GM18498 (cell line): ENCODE measurements around the gene UBE2Q1.

Experiments
- ATAC-seq: cut with Tn5 transposase; IDR thresholded peaks from one replicate; pipeline ENCODE4 v1.9.1; 2021; ENCODE audit warnings: mild to moderate bottlenecking, moderate library complexity; ENCODE audit not compliant: unreplicated experiment

The UBE2Q1 gene

DNA sequence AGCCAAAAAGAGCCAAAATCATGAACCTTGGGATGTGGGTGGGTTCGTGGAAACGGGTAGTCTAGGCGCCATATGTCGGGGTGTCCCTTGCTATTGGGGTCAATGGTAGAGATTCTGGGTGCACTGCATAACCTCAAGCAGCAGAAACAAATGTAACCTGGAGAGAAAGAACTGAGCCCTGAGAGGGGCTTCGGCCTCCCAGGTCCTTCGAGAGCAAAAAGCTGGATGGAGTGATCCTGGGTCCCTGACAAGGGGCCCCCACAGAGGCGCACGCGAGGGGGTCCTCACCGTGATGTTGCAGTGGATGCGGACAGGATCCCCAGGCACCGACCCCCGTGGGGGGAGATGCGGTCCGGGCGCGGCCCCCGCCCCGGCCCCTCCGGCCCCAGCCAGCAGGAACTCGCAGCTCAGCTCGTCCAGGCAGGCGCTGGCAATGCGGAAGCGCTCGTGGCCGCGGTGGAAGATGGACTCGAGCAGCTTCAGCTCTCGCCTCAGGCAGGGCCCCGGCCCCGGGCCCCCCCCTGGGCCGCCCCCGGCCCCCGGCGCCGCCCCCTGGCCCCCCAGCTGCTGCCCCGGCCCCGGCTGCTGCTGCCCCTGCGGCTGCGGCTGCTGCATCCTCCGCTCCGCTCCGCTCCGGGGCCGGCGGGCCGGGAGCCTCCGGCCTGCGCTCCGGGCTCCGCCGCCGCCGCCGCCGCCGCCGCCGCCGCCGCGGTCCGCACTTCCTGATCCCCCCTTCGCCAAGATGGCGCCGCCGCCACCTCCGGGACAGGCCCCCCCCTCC, at the start of gene UBE2Q1:
Gene UBE2Q1, minus strand, starts transcription at position 724 of the 781 bp plus-strand sequence. Its CDS starts 109 bp downstream, at position 615.
- peak; percentile 15 for ATAC-seq

DNA sequence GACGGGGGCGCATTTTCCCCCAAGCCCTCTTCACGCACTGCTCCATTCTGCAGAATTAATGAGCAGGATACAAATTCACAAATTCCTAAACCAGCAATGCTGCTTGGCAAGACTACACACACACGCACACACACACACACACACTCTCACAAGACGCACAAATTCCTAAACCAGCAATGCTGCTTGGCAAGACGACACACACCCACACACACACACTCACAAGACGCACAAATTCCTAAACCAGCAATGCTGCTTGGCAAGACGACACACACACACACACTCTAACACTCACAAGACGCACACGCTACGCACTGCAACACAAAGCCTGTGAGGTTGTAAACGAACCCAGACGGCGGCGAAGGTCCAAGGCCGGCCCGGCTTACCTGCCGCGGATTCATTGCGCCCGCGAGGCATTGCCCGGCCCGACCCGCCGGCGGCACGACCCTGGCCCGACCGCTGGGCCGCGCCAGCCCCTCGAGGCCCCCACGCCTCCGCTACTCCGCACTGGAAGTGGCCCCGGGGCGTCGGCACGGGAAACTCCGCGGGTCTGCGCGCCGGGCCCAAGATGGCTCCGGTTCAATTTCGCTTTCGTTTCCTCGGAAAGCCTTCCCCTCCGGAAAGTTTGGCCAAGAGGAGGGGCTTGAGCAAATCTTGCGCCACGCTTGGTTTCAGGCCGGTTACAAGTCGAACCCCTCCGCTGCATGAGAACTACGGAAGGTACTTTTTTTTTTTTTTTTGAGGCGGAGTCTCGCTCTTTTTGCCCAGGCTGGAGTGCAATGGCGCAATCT, 49.3 kb upstream of the UBE2Q1 start, which contains the start of gene ADAR:
Gene ADAR, minus strand, starts transcription at position 578 of the 788 bp plus-strand sequence. Its CDS starts 180 bp downstream, at position 398.
- ATAC-seq = peak; percentile 78

DNA sequence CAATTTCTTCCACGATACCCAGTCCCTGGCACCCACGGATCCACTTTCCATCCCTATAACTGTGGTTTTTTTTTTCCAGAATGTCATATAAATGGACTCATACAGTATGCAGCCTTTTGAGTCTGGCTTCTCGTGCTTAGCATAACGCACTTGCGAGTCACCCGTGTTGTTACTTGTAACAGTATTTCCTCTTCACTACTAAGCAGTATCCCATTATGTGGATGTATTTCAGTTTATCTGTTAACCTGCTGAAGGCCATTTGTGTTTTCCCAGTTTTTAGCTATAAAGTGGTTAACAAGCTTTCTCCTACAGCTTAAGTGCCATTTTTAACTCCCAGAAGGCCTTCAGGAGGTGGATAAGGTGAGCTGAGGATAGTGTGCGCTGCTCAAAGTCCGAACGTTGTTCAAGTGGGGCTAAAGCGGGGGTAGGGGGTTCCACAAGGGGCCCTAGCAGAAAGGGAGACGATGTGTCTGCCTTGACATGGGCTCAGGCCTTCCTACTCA, 48.7 kb upstream of the UBE2Q1 start:
- peak; percentile 19 for ATAC-seq

DNA sequence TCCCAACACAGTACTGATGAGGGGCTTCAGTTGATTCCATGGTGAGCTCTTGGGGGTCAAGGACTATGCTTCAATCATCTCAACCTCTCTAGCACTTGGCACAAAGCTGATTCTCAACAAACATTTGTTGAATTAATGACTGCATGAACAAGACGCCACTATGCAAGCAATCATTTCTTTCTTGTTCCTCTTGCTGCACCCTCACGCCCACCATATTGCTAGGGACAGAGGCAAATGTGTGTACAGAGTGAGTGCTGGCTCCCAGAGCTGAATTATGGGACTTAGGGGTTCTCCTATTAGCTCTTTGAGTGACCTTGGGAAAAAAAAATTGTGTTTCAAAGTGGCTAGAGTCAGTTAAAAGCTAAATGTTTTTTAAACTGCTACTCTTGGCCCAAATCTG, 47.1 kb upstream of the UBE2Q1 start:
- ATAC-seq = no peak

DNA sequence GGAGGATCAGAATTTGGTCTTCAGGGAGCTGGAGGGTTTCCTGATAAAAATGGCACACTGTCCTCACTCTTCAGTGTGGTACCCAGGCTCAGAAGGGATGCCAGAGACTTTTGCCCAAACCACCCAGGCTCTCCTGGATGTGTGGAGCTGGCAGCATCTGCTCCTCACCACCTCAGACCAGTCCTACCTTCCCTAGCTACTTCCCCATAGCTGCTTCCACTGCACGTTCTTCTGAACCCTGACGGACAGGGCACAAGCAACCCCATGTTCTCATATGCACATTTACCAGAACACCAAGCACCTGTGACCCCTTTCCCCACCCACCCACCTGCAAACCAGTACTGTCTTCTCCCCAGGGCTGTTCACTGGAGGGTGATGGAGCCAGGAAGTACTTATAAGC, 44.9 kb upstream of the UBE2Q1 start:
- no peak for ATAC-seq

DNA sequence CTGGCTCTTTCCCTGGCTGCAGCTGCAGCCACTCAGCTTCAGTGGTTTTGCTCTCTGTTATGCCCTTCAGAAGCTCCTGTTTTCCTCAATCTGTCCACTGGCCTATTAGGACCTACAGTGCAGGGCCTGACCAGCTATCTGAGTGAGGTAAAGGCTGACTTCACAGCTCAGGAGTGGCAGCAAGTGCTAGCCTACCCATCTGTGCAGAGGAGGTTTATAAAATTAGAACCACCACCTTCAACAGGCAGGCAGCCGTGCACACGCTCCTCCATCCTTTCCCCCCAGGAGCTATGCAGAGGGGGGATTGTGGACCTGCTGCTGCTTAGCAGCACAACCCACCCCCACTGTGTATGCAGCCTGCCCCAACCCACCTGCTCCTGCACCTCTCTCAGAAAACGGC, 41.2 kb upstream of the UBE2Q1 start:
- no peak for ATAC-seq

DNA sequence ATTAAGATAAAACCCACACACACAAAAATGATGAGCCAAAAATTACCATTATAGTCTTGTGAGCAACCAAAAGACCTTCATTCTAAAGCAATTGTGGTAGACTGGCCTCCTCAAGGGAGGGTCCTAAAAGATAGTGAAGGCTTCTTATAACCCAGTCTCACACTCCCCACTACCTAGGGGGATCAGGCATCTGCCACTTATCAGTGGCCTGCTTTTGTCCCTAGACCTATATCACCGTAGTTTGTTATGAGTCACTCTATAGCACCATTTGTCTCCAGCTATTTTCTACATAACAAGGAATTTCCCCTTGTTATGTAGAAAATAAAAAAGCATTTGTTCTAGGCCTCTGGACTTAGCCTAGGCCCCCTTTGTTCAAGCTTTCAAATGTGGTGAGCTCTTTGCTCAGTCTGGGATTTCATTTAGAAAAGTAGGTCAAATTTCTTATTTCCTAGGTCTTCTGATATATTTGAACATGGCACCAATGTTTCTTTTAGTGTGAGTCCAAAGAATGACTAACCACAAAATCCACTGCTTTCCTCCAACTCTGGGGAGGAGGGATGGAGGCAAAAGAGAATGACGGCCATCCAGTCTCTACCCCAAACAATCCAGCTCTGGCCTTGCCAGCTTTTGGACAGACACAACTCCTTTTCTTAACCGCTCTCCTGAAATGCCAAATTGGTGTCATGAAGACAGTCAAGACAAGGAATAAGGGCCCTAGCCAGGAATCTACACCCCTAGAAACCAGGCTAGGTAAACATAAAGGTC, 40.6 kb upstream of the UBE2Q1 start:
- no peak for ATAC-seq

DNA sequence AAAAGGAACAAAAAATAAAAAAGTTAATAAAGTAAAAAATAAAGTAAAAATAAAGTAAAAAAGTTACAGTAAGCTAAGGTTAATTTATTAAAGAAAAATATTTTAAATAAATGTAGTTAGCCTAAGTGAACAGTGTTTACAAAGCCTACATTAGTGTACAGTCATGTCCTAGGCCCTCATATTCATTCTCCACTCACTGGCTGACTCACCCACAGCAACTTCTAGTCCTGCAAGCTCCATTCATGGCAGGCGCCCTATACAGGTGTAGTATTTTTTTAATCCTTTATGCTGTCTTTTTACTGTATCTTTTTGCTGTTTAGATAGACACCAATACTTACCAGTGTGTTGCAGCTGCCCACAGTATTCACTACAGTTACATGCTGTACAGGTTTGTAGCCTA, 37.2 kb upstream of the UBE2Q1 start:
- ATAC-seq = no peak

DNA sequence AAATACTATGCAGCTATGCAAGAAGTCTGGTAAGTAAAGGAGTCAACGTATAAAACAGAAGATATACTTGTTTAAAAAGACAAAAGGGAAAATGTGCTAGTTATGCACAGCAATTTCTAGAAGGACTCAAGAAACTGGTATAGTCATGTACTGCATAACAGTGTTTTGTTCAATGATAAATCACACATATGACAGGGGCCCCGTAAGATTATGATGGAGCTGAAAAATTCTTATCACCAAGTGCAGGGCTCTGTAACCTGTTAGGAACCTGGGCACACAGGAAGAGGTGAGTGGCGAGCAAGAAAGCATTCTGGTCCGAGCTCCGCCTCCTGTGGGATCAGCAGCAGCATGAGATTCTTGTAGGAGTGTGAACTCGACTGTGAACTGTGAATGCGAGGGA, 36.3 kb upstream of the UBE2Q1 start:
- ATAC-seq = no peak

DNA sequence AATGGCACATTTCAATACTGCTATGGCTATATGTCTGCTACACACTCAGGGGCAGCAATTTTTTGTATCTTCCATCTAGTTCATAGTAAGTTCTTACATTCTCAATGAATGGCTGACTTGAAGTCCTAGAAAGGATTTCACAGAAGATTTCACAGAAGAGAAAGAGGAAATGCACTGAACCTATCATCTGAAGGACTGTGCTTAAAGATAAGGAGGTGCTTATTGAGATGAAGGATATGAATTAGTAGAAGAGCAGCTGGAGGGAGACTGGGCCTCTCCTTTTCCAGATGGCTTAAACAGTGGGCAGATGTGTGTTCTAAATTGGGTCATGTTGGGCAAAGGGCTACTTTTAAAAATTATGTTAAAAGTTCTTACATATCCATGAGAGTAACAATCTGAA, 34.9 kb upstream of the UBE2Q1 start:
- ATAC-seq = no peak

DNA sequence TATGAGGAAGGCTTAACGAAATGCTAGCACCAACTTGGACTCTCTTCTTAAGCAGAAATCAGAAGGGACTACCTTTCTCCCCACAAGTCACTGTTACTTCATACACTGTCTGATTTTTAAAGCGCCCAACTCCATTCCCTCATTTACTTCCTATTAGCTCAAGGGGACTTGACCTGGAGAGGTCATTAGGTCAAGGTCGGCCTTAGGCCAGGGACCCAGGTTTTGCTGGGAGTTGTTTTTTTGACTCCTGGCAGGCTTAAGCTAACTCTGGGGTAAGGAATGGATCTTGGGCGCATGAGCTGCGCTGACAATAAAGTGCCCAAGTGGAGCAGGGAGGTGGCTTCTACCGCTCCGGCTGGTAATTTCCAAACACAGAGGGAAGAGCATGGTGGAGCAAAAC, 32.7 kb upstream of the UBE2Q1 start:
- ATAC-seq = no peak

DNA sequence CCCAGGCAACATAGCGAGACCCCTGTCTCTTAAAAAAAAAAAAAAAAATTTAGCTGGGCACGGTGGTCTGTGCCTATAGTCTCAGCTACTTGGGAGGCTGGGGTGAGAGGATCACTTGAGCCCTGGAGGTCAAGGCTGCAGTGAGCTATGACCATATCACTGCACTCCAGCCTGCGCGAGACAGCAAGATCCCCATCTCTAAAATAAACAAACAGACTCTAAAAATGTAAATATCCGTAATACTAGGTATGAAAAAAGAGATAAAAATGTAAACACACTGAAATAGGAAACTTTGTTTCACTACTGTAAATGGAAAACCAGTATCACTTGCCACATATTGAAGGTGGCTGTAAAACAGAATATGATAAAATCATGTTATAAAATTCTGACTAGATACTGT, 32.3 kb upstream of the UBE2Q1 start:
- no peak for ATAC-seq

DNA sequence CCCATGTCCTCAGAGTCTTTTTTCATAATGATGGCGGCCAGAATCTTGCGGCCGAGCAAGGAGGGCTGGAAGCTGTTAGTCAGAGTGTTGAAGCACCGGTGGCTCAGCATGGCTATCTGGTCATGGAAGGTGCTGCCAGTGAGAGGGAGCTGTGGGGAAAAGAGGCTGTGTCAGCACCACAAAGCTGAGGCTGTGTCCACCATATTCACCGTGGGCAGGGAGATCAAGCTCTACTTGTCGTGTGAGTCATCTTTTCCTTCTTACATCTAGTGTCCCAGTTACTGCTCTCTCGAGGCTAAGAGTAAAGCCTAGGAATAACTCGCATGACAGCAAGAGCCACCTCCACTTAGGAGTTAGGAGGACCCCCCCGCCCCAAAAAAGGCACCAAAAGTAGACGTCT, 31.3 kb upstream of the UBE2Q1 start:
- no peak for ATAC-seq

DNA sequence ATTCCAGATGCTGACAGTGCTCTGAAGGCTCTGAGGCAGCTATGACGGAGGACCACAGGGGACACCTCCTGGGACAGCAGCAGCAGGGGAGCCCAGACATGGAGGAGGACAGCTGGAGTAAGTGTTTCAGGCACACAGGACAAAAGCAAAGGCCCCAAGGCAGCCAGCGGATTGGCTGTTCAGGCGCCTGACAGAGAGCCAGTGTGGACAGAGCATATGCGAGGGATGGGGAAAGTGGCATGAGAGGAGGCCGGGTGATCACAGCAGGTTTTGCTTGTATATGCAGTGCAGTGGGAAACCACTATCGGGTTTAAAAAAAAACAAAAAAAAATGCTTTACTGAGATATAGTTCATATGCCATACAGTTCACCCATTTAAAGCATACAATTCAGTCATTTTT, 28.2 kb upstream of the UBE2Q1 start:
- no peak for ATAC-seq

DNA sequence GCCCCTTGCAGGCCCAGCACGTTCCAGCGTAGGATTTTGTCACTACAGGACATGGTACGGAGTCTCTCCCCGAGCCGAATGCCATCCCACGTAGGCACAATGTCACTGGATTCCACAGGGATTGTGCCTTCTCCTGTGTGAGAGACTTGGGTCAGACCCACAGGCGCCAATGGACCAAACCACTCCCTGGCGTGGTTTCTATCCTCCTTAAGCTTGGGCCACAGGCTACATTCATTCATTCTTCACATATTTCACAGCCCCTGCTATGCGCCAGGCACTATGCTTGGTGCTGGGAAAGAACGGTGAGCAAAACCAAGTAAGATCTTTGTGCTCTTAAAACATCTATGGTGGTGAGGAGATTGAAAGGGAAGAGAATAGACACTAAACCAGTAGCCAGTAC, 27.8 kb upstream of the UBE2Q1 start:
- no peak for ATAC-seq

DNA sequence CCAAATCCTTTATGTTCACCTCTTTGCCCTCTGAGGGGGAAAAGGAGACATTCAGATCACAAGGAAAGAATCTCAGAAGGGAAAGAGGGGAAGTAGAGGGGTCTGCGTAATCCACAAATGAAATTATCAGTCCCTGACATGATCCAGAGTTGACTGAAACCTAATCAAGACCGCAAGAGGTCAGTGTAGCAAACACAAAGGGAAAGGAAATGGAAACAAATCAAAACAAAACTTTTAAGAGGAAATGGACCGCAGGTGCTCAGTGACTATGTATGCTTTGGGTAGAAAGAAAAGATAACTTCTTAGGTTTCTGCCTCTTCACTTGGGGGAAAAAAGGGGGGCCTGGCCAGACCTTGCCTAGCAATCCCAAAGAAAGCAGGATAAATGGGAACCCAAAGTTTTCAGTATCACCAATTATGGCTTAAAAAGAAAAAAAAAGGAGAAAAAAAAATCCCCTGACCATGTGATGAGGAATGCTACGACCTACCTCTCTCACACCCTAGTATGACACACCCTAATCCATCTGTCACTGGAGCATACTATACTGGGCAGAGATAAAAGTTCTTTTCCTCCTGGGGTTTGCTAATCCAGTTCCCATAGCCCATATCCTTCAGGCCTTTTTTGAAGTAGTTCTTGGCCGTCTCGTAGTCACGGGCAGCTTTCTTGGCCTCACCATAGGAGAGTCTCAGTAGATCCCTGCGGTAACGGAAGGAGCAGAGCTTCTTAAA, 26.0 kb upstream of the UBE2Q1 start:
- no peak for ATAC-seq

DNA sequence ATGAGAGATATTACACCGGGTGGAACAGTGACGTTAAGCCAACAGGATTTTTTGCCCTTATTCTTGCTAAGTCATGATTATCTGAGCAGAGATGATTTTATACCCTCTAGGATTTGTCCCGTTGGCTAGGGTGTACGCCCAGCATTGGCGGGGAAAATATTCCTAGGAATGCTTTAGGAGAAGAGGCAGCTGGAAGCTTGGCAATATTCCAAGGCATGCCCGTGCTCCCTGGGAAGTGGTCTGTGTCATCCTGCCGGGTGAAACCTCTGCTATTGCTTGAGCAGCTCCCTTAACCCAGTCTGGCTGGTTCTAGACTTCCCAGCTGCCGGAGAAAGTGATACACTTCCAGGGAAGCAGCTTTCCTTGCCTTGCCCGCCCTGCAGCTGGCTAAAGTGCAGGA, 25.3 kb upstream of the UBE2Q1 start:
- no peak for ATAC-seq

DNA sequence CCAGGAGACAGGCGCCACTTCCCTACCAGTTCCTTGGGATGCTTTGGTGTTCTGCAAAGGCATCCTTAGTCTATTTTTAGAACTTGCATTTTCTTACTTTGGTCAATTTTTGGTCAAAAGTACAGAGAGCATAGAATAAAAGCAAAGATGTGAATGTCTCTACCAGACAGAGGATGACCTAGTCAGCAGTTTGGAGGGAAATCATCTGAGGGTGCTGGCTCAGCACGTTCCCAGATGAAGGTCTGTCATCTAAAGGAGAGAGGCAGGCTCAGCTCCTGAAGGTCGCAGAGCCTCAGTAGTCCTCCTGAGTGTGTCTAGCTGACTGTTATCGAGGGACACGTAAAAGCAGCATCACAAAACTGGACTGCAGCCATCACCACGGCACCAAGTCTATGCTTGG, 24.4 kb upstream of the UBE2Q1 start:
- no peak for ATAC-seq

DNA sequence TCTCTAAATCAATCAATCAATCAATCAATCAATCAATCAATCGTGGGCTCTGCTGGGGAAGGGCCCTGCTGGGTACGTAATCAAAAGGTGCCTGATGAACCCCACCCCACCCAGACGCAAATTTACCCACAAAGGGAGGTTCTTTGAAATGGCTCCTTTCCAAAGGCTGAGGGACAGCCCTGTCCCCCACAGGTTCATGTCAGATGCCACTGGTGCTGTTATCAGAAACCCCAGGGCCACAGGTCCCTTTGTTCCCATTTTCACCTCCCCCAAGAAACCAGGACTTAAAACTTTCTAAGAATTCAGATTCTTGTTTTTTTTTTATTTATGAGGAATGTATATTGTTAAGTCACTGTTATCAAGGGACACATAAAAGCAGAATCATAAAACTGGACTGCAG, 23.3 kb upstream of the UBE2Q1 start:
- no peak for ATAC-seq

DNA sequence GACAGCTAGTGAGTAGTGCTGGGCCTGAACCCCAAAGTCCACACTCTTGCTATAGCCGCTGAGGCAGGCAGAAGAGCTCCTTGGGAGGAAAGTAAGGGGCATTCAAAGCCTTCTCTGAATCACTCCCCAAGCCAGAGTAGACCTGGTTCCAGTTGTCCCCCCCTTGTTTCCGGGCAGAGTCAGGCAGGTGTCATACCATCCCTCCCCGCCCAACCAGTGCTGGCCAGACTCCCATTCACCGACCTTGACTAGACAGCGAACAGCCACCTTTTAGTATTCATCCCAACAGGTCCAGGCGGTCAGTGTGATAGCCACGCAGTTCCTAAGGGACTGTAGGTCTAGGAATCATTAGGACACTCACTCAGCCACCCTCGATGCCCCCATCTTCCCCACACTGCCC, 20.9 kb upstream of the UBE2Q1 start:
- no peak for ATAC-seq

DNA sequence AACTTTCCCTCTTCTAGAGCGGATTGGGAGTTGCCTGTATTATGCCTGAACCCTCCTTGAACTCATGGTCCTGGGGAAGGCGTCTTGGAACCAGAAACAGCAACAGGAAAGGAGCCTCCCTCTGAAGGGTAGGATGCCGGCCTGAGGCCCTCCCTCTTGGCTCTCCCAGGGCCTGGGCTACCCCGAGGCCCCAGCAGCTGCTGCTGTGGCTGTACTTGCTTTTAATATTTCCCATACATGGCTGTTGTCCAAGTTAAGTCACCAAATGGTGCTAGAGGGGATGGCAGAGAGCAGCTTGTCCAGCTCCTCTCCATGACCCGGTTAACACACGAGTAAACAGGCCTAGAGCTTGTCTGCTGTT, 19.6 kb upstream of the UBE2Q1 start:
- ATAC-seq = no peak
